ENCODE measurements around the gene C16orf89.
"Not testable (repeated sequence)": the region's sequence is repeated elsewhere in the genome, so short reads cannot be mapped to it uniquely, and the experiment has no call there.

Gene C16orf89

DNA sequence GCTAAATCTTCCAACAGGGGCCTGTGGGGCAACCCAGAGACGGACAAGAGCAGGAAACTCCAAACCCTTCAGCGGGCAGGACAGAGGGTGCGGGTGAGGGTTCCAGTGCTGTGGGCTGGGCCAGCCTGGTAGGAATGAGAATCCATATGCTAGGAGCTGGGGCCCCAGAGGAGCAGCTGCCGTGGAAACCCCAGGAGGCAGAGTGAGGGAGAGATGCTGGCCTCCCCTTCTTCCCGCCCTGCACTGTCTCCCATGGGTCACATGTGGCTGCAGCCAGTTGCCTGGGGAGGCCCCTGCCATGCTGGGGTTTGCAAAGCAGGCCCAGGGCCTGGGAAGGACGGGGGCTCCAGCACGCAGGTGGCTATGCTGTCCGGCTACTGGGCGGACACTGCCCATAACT is 27.3 kb upstream of the C16orf89 start:
- not testable (repeated sequence) for H3K4me3 Mint-ChIP-seq, H3K27ac Mint-ChIP-seq, H3K9me3 Mint-ChIP-seq, H3K27me3 Mint-ChIP-seq
- intact Hi-C loops (cut with micrococcal nuclease) = loop anchor here (5.0 kb wide), 1 partner anchor 36 kb away; no protein-coding TSS in a partner anchor
- Mint-ChIP-seq H3K36me3 (ENCODE audit: low read depth) (peaks cover 67% of the 10 kb centered on the region), H3K4me1 (ENCODE audit: low read depth) (peaks cover 20% of the 10 kb centered on the region)

DNA sequence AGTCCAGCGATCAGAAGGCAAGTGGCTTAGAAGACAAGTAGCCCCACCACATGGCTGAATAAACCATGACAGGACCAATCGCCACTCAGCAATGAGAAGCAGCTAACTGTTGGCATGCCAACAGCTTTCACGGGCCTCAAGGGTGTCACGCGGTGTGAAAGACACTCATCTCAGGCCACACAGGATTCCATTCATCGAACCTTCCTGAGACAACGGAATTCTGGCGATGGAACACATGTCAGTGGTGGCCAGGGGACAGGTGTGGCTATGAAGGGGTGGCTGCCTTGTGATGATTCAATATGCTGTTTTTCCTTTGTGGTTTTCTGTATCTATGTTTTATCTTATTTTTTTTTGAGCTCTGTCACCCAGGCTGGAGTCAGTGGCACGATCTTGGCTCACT is 24.8 kb upstream of the C16orf89 start:
- not testable (repeated sequence) for H3K4me1 Mint-ChIP-seq (ENCODE audit: low read depth); H3K9me3 Mint-ChIP-seq
- intact Hi-C loops (cut with micrococcal nuclease) = loop anchor here (5.0 kb wide), 1 partner anchor 33 kb away; no protein-coding TSS in a partner anchor

DNA sequence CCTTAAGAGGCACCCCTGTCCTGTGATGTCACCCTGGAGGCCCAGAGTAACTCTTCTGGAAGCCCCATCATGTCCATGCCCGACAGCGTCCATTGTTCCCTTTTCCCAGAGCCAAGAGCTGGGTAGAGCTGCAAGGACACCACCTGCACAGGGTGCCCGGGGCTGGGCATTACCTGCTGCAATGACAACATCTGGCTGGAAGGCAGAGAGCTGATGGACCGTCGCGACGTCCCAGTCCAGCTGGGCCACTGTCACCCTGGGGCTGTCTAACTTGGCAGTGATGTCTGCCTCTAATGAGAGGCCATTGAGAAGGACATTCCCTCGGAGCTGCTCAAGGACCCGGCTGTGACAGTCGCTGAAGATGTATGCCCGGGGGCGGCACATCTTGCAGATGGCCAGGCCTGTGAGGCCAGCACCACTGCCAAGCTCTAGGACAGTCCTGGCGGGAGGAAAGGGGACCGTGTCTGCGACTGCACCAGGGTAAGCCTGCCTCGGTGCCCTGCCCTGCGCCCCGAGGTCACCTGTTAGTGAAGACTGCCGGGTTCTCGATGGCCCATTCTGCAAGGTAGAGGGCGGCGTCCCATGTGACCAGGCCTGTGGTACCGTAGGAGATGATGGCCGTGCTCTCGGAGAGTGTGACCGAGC is 24.3 kb upstream of the C16orf89 start:
- not testable (repeated sequence) for H3K4me1 Mint-ChIP-seq (ENCODE audit: low read depth); H3K27me3 Mint-ChIP-seq; H3K27ac Mint-ChIP-seq; H3K4me3 Mint-ChIP-seq; H3K9me3 Mint-ChIP-seq
- peaks cover 90% of the 10 kb centered on the region for H3K36me3 Mint-ChIP-seq (ENCODE audit: low read depth)
- intact Hi-C loops (cut with micrococcal nuclease) = loop anchor here (5.0 kb wide), 1 partner anchor 33 kb away; no protein-coding TSS in a partner anchor

More for the DNA sequence above, 24.8 kb upstream of the C16orf89 start:
- H3K4me3 Mint-ChIP-seq, H3K27me3 Mint-ChIP-seq, H3K27ac Mint-ChIP-seq: not testable (repeated sequence)
- H3K36me3 Mint-ChIP-seq (ENCODE audit: low read depth) = peaks cover 84% of the 10 kb centered on the region

DNA sequence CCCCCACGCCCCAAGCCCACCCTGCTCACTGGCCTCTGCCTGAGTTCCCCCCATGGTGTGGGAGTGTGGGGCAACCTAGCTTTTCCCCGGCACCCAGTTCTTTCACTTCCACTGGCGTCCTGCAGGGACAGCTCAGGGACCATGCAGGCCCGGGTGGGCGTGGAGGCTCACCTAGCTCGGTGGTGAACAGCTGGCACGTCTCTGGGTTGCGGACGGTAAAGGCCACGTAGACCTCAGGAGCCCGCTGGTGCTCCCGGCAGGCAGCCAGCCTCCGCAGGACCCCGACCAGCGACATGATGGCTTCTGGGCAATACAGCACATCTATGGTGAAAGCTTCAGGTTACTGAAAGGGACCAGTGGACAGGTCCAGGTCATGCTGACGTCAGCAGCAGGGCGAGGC is 23.2 kb upstream of the C16orf89 start:
- H3K9me3 Mint-ChIP-seq; intact Hi-C loops (cut with micrococcal nuclease); H3K27ac Mint-ChIP-seq; H3K27me3 Mint-ChIP-seq; H3K4me1 Mint-ChIP-seq (ENCODE audit: low read depth); H3K4me3 Mint-ChIP-seq: not testable (repeated sequence)
- H3K36me3 Mint-ChIP-seq (ENCODE audit: low read depth) = peaks cover 98% of the 10 kb centered on the region

DNA sequence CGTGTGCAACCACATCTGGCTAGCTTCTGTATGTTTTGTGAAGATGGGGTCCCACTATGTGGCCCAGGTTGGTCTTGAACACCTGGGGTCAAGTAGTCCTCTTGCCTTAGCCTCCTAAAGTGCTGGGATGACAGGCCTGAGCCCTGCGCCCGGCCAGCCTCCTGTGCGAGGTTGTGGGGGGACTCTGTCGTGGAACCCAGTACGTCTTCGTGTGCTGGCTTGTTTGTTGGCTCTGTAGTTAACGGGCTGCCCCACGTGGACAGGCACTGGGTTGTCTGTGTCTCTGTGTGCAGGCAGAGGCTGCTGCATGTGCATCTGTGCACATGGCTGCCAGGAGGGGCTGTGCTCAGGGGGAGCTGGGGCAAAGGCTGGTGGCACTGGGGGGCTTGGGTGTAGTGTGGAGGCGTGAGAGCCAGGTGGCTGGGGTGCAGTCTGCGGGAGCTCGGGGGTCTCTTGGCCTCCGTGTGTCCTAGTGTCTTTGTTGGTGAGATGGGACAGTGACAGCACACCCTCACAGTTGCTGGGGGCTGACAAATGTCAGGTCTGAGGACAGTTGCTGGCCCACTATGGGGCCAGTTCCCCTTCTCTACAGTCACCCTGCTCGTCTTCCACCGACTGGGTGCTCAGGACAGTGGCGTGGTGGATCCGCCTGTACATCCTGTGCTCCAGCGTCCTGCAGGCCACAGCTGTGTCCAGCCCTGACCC is 22.5 kb upstream of the C16orf89 start:
- H3K4me1 Mint-ChIP-seq (ENCODE audit: low read depth); intact Hi-C loops (cut with micrococcal nuclease); H3K4me3 Mint-ChIP-seq; H3K27ac Mint-ChIP-seq; H3K9me3 Mint-ChIP-seq; H3K27me3 Mint-ChIP-seq: not testable (repeated sequence)
- H3K36me3 Mint-ChIP-seq (ENCODE audit: low read depth) = peaks cover 98% of the 10 kb centered on the region

DNA sequence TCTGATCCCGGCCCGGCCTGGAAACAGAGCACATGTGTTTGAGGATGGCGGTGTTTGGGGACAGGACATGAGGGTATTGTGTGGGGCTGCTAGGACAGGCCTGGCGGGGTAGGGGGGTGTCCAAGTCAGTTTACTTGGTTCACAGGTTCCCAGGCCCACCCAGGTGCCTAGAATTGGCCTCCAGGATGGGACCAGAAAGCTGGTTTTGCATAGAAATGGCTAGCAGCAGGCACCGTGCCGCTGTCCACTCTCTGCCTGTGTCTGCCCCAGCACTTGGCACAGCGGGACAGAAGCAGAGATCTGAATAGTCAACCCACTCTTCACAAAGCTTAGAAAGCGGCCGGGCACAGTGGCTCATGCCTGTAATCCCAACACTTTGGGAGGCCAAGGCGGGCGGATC is 20.0 kb upstream of the C16orf89 start:
- intact Hi-C loops (cut with micrococcal nuclease); H3K27me3 Mint-ChIP-seq; H3K27ac Mint-ChIP-seq; H3K4me1 Mint-ChIP-seq (ENCODE audit: low read depth); H3K4me3 Mint-ChIP-seq; H3K9me3 Mint-ChIP-seq: not testable (repeated sequence)
- peaks cover 100% of the 10 kb centered on the region for H3K36me3 Mint-ChIP-seq (ENCODE audit: low read depth)

DNA sequence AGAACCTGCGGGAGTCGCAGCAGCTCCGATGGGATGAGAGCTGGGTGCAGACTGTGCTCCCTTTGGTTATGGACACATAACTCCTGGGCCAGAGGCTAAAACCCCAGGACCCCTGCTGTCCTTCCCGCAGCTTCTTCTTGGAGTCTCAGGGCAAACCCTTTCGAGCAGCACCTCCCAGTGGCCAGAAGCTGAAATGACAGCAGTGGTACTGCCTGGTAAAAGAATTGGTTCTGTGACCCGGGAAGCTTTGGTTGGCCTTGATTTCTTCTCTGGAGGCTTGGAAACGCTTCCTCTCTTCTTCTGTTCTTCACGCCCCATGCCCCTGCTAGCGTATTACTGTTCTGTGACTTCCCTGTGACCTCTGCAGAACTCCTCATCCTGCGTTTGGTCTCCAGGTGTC is 19.0 kb upstream of the C16orf89 start:
- H3K4me3 Mint-ChIP-seq; H3K27ac Mint-ChIP-seq; H3K4me1 Mint-ChIP-seq (ENCODE audit: low read depth); intact Hi-C loops (cut with micrococcal nuclease); H3K9me3 Mint-ChIP-seq; H3K27me3 Mint-ChIP-seq: not testable (repeated sequence)
- H3K36me3 Mint-ChIP-seq (ENCODE audit: low read depth) = peaks cover 100% of the 10 kb centered on the region

DNA sequence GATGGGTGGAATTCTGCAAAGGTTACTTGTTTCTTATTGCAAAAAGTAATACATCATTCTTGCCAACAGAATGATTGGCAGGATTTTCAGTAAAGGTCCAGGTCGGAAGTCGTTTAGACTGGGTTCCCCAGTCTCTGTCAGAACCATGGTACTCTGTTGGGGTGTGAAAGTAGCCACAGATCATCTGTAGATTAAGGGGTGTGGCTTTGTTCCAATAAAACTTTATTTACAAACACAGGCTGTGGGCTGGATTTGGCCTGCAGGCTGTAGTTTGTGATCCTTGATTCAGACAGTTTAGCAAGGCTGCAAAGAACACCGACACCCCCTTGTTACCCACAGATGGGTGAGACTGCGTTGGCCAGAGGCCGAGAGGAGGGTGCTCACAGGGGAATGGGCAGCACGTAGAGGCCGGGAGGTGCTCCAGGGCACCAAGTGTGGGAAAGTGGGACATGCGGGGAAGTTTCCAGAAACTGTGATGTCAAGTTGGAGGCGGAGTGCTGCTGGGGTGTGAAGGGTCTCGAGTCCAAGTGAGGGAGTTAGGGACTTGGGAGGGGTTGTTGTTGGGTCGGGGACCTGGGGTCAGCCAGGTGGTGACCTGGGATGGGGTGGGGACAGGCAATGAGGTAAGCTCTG is 18.5 kb upstream of the C16orf89 start:
- H3K9me3 Mint-ChIP-seq; H3K4me3 Mint-ChIP-seq; H3K27me3 Mint-ChIP-seq; intact Hi-C loops (cut with micrococcal nuclease); H3K4me1 Mint-ChIP-seq (ENCODE audit: low read depth); H3K27ac Mint-ChIP-seq: not testable (repeated sequence)
- peaks cover 100% of the 10 kb centered on the region for H3K36me3 Mint-ChIP-seq (ENCODE audit: low read depth)

DNA sequence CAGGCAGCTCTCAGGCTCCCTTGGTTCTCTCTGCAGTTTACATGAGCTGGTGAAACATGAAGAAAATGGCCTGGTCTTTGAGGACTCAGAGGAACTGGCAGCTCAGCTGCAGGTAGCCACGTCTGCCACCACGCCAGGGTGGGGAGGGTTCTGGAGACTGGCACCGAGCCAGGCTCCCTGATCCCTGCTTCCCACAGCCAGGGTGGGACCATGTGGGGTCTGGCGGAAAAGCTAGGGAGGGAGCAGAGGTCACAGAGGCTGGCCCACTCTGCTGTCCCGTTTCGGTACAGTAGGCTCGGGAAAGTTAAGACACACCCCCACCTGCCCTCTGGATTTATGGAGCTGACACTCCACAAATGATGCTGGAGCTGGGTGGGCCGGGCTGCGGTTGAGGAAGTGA is 17.9 kb upstream of the C16orf89 start:
- H3K27me3 Mint-ChIP-seq; H3K9me3 Mint-ChIP-seq; H3K27ac Mint-ChIP-seq; H3K4me1 Mint-ChIP-seq (ENCODE audit: low read depth); intact Hi-C loops (cut with micrococcal nuclease); H3K4me3 Mint-ChIP-seq: not testable (repeated sequence)
- peaks cover 100% of the 10 kb centered on the region for H3K36me3 Mint-ChIP-seq (ENCODE audit: low read depth)

DNA sequence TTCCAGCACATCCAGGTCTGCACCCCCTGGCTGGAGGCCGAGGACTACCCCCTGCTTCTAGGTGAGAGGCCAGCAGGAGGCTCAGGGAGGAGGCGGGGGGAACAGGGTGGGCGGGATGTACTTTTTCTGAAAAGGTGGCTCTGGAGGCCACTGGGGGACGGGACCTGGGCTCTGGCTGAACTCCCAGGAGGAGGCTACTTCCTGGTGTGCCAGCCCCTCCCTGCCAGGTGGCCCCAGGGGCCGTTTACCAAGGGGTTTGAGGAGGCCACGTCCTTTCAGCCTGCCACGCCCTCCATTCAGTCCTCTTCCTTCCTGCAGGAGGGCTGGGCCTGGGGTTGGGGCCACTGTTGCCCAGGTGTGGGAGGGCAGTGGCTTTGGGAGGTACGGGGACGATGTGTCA is 15.2 kb upstream of the C16orf89 start:
- H3K9me3 Mint-ChIP-seq; H3K27ac Mint-ChIP-seq; H3K27me3 Mint-ChIP-seq; H3K4me3 Mint-ChIP-seq; H3K4me1 Mint-ChIP-seq (ENCODE audit: low read depth); intact Hi-C loops (cut with micrococcal nuclease): not testable (repeated sequence)
- peaks cover 97% of the 10 kb centered on the region for H3K36me3 Mint-ChIP-seq (ENCODE audit: low read depth)

DNA sequence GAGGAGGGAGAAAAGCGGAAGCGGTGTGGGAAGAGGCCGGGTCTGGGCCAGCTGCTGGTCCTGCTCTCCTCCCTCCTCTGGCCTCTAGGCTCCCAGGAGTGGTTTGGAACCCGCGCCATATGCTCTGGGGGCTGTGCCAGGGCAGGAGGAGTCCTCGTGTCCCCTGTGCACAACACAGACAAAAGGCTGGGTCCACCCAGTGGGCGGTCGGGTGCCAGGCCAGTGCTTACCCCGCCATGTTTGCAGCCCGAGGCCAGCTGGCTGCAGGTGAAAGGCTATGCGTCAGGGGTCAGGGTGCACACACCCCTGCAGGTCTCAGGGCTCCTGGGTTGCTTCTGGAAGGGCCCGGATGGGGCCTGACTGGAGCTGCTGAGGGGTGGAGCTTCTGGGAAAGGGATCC is 14.7 kb upstream of the C16orf89 start:
- H3K27me3 Mint-ChIP-seq; H3K4me3 Mint-ChIP-seq; H3K4me1 Mint-ChIP-seq (ENCODE audit: low read depth); H3K9me3 Mint-ChIP-seq; intact Hi-C loops (cut with micrococcal nuclease); H3K27ac Mint-ChIP-seq: not testable (repeated sequence)
- peaks cover 97% of the 10 kb centered on the region for H3K36me3 Mint-ChIP-seq (ENCODE audit: low read depth)

DNA sequence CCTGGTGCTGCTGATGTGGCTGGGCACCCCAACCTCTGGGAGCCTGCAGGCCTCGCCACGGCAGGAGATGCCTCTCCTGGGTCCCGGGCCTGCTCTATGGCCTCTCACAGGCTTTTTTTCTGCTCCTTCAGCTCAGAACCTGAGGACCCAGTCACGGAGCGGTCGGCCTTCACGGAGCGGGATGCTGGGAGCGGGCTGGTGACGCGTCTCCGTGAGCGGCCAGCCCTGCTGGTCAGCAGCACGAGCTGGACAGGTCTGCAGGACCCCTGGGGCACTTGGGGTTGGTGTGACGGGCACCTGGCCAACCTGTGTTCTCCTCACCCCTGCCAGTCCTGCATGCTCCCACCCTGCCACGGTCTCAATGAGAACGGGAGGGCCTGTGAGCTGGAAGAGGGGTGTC is 12.9 kb upstream of the C16orf89 start:
- H3K4me3 Mint-ChIP-seq = no peak overlapping the region
- intact Hi-C loops (cut with micrococcal nuclease) = loop anchor here (10.0 kb wide), 1 partner anchor 234 kb away; the partner anchor contains the start of genes GLYR1 and UBN1
- no peaks in the 10 kb centered on the region for H3K9me3 Mint-ChIP-seq
- no peaks in the 10 kb centered on the region for H3K27me3 Mint-ChIP-seq
- peaks cover 93% of the 10 kb centered on the region for H3K36me3 Mint-ChIP-seq (ENCODE audit: low read depth)
- no peaks in the 10 kb centered on the region for H3K4me1 Mint-ChIP-seq (ENCODE audit: low read depth)
- H3K27ac Mint-ChIP-seq = no peak overlapping the region

DNA sequence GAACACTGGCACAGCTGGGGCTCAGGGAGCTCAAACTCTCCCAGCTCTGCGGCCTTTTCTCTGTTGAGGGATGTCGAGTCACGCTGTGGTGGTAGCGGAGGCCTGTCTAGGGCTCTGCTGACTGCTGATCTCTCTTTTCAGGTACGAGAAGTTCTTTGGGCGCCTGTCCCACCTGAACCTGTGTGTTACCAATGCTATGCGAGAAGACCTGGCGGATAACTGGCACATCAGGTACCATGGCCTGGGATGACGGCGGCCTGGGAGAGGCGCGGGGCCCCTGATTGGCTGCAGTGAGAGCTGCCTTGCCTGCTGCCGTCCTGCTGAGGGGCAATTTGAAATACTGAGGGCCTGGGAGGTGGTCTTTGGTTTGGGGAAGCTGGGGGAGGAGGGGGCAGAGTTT is 11.5 kb upstream of the C16orf89 start:
- intact Hi-C loops (cut with micrococcal nuclease) = loop anchor here (10.0 kb wide), 1 partner anchor 233 kb away; the partner anchor contains the start of genes GLYR1 and UBN1
- Mint-ChIP-seq H3K4me1 (ENCODE audit: low read depth) (peaks cover 11% of the 10 kb centered on the region), H3K4me3 (no peak overlapping the region), H3K27ac (no peak overlapping the region), H3K27me3 (no peaks in the 10 kb centered on the region), H3K36me3 (ENCODE audit: low read depth) (peaks cover 84% of the 10 kb centered on the region), H3K9me3 (no peaks in the 10 kb centered on the region)

DNA sequence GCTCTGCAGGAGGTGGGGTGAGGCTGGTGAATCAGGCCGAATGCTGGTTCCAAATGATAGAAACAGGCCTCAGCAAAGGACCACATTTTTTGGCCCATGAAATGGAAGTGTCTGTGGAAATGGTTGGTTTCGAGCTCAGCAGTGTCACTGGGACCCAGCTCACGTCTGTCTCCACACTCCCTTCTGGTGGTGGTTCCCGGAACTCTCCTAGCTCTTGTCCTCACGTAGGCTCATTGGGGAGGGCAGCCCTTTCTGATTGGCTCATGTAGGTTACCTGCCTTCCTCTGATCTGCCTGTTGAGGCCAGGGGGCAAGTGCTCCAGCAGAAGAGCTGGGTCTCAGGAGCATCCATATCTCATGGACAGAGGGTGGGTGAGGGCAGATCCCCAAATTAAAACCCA is 9.9 kb upstream of the C16orf89 start:
- Mint-ChIP-seq H3K36me3 (ENCODE audit: low read depth) (peaks cover 75% of the 10 kb centered on the region), H3K4me3 (no peak overlapping the region), H3K27me3 (no peaks in the 10 kb centered on the region), H3K9me3 (no peaks in the 10 kb centered on the region), H3K27ac (no peak overlapping the region), H3K4me1 (ENCODE audit: low read depth) (peaks cover 24% of the 10 kb centered on the region)
- intact Hi-C loops (cut with micrococcal nuclease) = loop anchor here (10.0 kb wide), 1 partner anchor 231 kb away; the partner anchor contains the start of genes GLYR1 and UBN1
